ENCODE results near the gene USP54.

USP54 gene, protein sequence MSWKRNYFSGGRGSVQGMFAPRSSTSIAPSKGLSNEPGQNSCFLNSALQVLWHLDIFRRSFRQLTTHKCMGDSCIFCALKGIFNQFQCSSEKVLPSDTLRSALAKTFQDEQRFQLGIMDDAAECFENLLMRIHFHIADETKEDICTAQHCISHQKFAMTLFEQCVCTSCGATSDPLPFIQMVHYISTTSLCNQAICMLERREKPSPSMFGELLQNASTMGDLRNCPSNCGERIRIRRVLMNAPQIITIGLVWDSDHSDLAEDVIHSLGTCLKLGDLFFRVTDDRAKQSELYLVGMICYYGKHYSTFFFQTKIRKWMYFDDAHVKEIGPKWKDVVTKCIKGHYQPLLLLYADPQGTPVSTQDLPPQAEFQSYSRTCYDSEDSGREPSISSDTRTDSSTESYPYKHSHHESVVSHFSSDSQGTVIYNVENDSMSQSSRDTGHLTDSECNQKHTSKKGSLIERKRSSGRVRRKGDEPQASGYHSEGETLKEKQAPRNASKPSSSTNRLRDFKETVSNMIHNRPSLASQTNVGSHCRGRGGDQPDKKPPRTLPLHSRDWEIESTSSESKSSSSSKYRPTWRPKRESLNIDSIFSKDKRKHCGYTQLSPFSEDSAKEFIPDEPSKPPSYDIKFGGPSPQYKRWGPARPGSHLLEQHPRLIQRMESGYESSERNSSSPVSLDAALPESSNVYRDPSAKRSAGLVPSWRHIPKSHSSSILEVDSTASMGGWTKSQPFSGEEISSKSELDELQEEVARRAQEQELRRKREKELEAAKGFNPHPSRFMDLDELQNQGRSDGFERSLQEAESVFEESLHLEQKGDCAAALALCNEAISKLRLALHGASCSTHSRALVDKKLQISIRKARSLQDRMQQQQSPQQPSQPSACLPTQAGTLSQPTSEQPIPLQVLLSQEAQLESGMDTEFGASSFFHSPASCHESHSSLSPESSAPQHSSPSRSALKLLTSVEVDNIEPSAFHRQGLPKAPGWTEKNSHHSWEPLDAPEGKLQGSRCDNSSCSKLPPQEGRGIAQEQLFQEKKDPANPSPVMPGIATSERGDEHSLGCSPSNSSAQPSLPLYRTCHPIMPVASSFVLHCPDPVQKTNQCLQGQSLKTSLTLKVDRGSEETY (N-terminal part only)

DNA sequence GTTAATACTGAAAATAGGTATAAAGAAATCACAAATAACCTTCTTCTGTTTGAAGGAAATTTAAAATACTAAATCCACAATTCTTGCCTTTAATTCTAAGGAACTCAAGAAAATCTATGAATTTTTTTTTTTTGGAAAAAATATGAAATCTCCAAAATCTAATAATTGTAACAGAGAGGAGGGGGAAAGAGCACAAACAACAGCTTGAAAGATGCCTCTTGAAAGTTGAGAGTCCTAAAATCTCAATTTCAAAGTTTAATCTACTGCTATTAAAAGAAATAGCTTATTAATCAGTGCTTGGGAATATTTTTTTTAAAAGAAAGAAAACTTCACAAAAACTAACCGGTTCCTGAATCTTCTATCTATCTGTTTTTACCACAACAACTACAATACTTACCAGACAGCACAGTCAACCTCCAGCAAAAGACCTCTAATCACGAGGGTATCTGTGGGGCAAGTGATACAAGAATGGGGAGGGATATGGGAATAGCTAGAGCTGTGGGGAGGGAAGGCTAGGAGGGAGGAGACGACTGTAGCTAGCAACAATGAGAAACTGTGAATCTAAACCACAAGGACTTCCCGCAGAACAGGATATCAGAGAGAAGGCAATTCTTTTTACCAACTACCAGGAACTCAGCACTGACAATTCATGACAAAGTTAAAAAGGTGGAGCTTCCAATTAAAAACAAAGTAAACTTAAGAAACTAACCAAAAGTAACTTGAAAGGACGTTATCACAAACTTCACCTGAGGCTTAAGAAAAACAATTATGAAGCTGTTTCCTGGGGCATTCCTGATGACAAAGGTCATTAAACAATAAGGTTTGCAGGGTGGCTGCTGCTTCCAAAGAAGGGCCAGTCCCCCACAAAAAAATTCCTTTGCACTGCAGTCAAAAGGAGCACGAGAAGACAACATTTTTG, at the start of gene USP54:
TSS of gene USP54 (minus strand) at position 462 of the 919 bp plus-strand sequence. CDS start 15,684 bp downstream, outside the sequence.
- Histone ChIP-seq H3K27me3 (ENCODE audit: control insufficient read depth, insufficient read depth, low read length) (no peaks in the 10 kb centered on the region), H3K36me3 (ENCODE audit: control insufficient read depth, insufficient read depth, low read length) (no peaks in the 10 kb centered on the region), H3K4me3 (ENCODE audit: low read length) (peak within 1 kb of the TSS; percentile 48), H3K9me3 (ENCODE audit: control insufficient read depth, low read length) (no peaks in the 10 kb centered on the region), H3K4me1 (ENCODE audit: control insufficient read depth, insufficient read depth, low read length) (peaks cover 33% of the 10 kb centered on the region), H3K9ac (ENCODE audit: low read length) (peak within 1 kb of the TSS; percentile 74)

DNA sequence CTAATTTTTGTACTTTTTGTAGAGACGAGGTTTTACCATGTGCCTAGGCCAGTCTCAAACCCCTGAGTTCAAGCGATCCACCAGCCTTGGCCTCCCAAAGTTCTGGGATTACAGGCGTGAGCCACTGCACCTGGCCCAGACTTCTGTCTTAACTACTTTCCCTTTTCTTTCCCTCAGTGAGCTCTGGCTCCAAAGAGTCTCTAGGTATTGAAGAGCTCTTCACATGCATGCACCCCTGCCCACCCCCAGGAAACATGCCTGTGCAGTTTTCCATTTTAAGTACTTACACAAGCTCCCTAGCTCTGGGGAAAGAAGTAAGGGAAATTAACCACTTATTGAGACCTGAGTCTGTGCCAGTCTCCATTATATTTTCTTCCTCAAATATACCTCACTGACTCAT, 48.1 kb upstream of the USP54 start:
- peaks cover 13% of the 10 kb centered on the region for H3K4me1 ChIP-seq (ENCODE audit: control insufficient read depth, insufficient read depth, low read length)
- no peaks in the 10 kb centered on the region for H3K9me3 ChIP-seq (ENCODE audit: control insufficient read depth, low read length)
- no peak overlapping the region for H3K9ac ChIP-seq (ENCODE audit: low read length)
- no peaks in the 10 kb centered on the region for H3K36me3 ChIP-seq (ENCODE audit: control insufficient read depth, insufficient read depth, low read length)
- no peak overlapping the region for H3K4me3 ChIP-seq (ENCODE audit: low read length)
- no peaks in the 10 kb centered on the region for H3K27me3 ChIP-seq (ENCODE audit: control insufficient read depth, insufficient read depth, low read length)

- Histone ChIP-seq H3K36me3 (ENCODE audit: control insufficient read depth, insufficient read depth, low read length) (no peaks in the 10 kb centered on the region), H3K27me3 (ENCODE audit: control insufficient read depth, insufficient read depth, low read length) (no peaks in the 10 kb centered on the region), H3K4me3 (ENCODE audit: low read length) (no peak overlapping the region), H3K4me1 (ENCODE audit: control insufficient read depth, insufficient read depth, low read length) (no peaks in the 10 kb centered on the region), H3K9me3 (ENCODE audit: control insufficient read depth, low read length) (no peaks in the 10 kb centered on the region), H3K9ac (ENCODE audit: low read length) (no peak overlapping the region)
Measured at GRCh38 chr10:73635781-73636180, 44.6 kb upstream of the USP54 start.

GRCh38 chr10:73634421-73634820, 43.3 kb upstream of the USP54 start:
- H3K36me3 ChIP-seq (ENCODE audit: control insufficient read depth, insufficient read depth, low read length): no peaks in the 10 kb centered on the region
- H3K4me1 ChIP-seq (ENCODE audit: control insufficient read depth, insufficient read depth, low read length): no peaks in the 10 kb centered on the region
- no peak overlapping the region for H3K4me3 ChIP-seq (ENCODE audit: low read length)
- no peak overlapping the region for H3K9ac ChIP-seq (ENCODE audit: low read length)
- no peaks in the 10 kb centered on the region for H3K9me3 ChIP-seq (ENCODE audit: control insufficient read depth, low read length)
- H3K27me3 ChIP-seq (ENCODE audit: control insufficient read depth, insufficient read depth, low read length): no peaks in the 10 kb centered on the region

DNA sequence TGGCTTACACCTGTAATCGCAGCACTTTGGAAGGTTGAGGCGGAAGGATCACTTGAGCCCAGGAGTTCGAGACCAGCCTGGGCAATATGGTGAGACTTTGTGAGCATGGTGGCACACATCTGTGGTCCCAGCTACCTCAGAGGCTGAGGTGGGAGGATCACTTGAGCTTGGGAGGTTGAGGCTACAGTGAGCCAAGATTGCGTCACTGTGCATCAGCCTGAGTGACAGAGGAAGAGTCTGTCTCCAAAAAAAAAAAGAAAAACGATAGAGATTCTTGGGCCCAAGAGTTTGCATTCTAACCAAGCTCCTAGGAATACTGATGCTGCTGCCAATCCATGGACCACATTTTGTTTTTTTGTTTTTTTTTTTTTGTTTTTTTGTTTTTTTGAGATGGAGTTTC, 38.0 kb upstream of the USP54 start:
- no peak overlapping the region for H3K9ac ChIP-seq (ENCODE audit: low read length)
- no peaks in the 10 kb centered on the region for H3K36me3 ChIP-seq (ENCODE audit: control insufficient read depth, insufficient read depth, low read length)

GRCh38 chr10:73628405-73628804, 37.3 kb upstream of the USP54 start:
- no peaks in the 10 kb centered on the region for H3K4me1 ChIP-seq (ENCODE audit: control insufficient read depth, insufficient read depth, low read length)
- no peaks in the 10 kb centered on the region for H3K27me3 ChIP-seq (ENCODE audit: control insufficient read depth, insufficient read depth, low read length)
- no peak overlapping the region for H3K9ac ChIP-seq (ENCODE audit: low read length)
- H3K36me3 ChIP-seq (ENCODE audit: control insufficient read depth, insufficient read depth, low read length): no peaks in the 10 kb centered on the region
- H3K4me3 ChIP-seq (ENCODE audit: low read length): no peak overlapping the region
- H3K9me3 ChIP-seq (ENCODE audit: control insufficient read depth, low read length): no peaks in the 10 kb centered on the region

More for the DNA sequence above, 38.0 kb upstream of the USP54 start:
- no peaks in the 10 kb centered on the region for H3K27me3 ChIP-seq (ENCODE audit: control insufficient read depth, insufficient read depth, low read length)
- no peaks in the 10 kb centered on the region for H3K4me1 ChIP-seq (ENCODE audit: control insufficient read depth, insufficient read depth, low read length)
- no peaks in the 10 kb centered on the region for H3K9me3 ChIP-seq (ENCODE audit: control insufficient read depth, low read length)
- no peak overlapping the region for H3K4me3 ChIP-seq (ENCODE audit: low read length)

DNA sequence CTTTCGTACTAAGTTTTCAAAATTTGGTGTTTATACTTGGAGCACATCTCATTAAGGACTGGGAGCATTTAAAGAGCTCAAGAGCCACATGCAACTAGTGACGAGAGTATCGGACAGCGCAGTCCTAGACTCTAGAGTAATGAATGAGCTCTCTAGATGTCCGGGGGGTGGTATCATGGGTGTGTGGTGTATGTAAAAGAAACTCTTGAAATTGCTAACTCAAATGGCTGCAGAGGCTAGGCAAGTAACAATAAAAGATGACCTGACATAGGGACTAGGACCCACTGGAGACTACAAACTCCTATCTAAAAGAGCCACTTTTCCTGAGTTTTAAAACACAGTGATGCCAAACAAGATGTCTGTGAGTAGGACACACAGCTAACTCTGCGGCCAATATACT, 36.2 kb upstream of the USP54 start:
- Histone ChIP-seq H3K27me3 (ENCODE audit: control insufficient read depth, insufficient read depth, low read length) (no peaks in the 10 kb centered on the region), H3K36me3 (ENCODE audit: control insufficient read depth, insufficient read depth, low read length) (no peaks in the 10 kb centered on the region), H3K4me3 (ENCODE audit: low read length) (no peak overlapping the region), H3K9ac (ENCODE audit: low read length) (no peak overlapping the region), H3K9me3 (ENCODE audit: control insufficient read depth, low read length) (no peaks in the 10 kb centered on the region), H3K4me1 (ENCODE audit: control insufficient read depth, insufficient read depth, low read length) (no peaks in the 10 kb centered on the region)

GRCh38 chr10:73625884-73626752, 35.0 kb upstream of the USP54 start:
- peak overlapping the region; percentile 86 for H3K9ac ChIP-seq (ENCODE audit: low read length)
- H3K36me3 ChIP-seq (ENCODE audit: control insufficient read depth, insufficient read depth, low read length): no peaks in the 10 kb centered on the region
- no peaks in the 10 kb centered on the region for H3K27me3 ChIP-seq (ENCODE audit: control insufficient read depth, insufficient read depth, low read length)
- H3K4me1 ChIP-seq (ENCODE audit: control insufficient read depth, insufficient read depth, low read length): no peaks in the 10 kb centered on the region
- H3K4me3 ChIP-seq (ENCODE audit: low read length): peak overlapping the region; percentile 46
- no peaks in the 10 kb centered on the region for H3K9me3 ChIP-seq (ENCODE audit: control insufficient read depth, low read length)

- no peaks in the 10 kb centered on the region for H3K4me1 ChIP-seq (ENCODE audit: control insufficient read depth, insufficient read depth, low read length)
- H3K9me3 ChIP-seq (ENCODE audit: control insufficient read depth, low read length): no peaks in the 10 kb centered on the region
- H3K4me3 ChIP-seq (ENCODE audit: low read length): peak overlapping the region; percentile 91
- no peaks in the 10 kb centered on the region for H3K36me3 ChIP-seq (ENCODE audit: control insufficient read depth, insufficient read depth, low read length)
- peak overlapping the region; percentile 79 for H3K9ac ChIP-seq (ENCODE audit: low read length)
- H3K27me3 ChIP-seq (ENCODE audit: control insufficient read depth, insufficient read depth, low read length): no peaks in the 10 kb centered on the region
Measured at GRCh38 chr10:73625004-73625883, 34.1 kb upstream of the USP54 start.

DNA sequence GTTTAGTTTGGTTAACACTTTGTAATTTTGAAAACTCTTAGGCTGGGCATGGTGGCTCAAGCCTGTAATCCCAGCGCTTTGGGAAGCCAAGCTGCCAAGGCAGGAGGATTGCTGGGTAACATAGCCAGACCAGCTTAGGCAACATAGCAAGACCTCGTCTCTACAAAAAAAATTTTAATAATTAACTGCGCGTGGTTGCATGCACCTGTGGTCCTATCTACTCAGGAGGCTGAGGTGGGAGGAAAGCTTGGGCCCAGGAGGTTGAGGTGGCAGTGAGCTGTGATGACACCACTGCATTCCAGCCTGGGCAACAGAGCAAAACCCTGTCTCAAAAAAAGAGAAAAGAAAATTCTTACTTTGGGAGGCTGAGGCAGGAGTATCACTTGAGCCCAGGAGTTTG, 31.9 kb upstream of the USP54 start:
- no peaks in the 10 kb centered on the region for H3K27me3 ChIP-seq (ENCODE audit: control insufficient read depth, insufficient read depth, low read length)
- no peak overlapping the region for H3K9ac ChIP-seq (ENCODE audit: low read length)

More for the DNA sequence above, 31.9 kb upstream of the USP54 start:
- Histone ChIP-seq H3K36me3 (ENCODE audit: control insufficient read depth, insufficient read depth, low read length) (no peaks in the 10 kb centered on the region), H3K4me1 (ENCODE audit: control insufficient read depth, insufficient read depth, low read length) (no peaks in the 10 kb centered on the region), H3K9me3 (ENCODE audit: control insufficient read depth, low read length) (no peaks in the 10 kb centered on the region), H3K4me3 (ENCODE audit: low read length) (no peak overlapping the region)

All from mucosa of stomach (tissue), 1 donor.